Cardiac septum (tissue), 1 donor: ENCODE results near the gene PRKN. TPM values are rescaled to one million over a fixed set of nuclear protein-coding genes. Genes with fewer than 3 reads are reported as not detected.

Source experiments
- DNase-seq: peaks from one replicate; pipeline ENCODE4 v3.0.0-alpha.2; 2020; ENCODE audit warnings: low spot score
- intact Hi-C: fragments of 100-400 bp; cut with DNase I; formaldehyde crosslinking; loops from one replicate; pipeline ENCODE4 v1.14.0; 2022
- total RNA-seq: library from RNA; stranded (reverse); fragmentation: NEBNext Ultra II Directional; extraction: Animal tissue kit (Norgen Biotek cat#: 25700); gene quantifications from one replicate; pipeline ENCODE4 v1.2.1, GENCODE V29; 2021
- donor health status: DM: no; HTN: no; CAD: no.

Gene PRKN
- total RNA-seq, 1 donor from 2014 or later: 23.2 TPM

- DNase-seq: no peak
- intact Hi-C loops: loop anchor here (5.0 to 10.0 kb wide), 3 partner anchors 219 to 639 kb away; no protein-coding TSS in a partner anchor
Observed at GRCh38 chr6:161370880-161371279, 1356.7 kb downstream of the PRKN start.

GRCh38 chr6:161369339-161369738 lies 1358.2 kb downstream of the PRKN start:
- no peak for DNase-seq
- intact Hi-C loops: loop anchor here (5.0 kb wide), 1 partner anchor 67 kb away; no protein-coding TSS in a partner anchor

DNA sequence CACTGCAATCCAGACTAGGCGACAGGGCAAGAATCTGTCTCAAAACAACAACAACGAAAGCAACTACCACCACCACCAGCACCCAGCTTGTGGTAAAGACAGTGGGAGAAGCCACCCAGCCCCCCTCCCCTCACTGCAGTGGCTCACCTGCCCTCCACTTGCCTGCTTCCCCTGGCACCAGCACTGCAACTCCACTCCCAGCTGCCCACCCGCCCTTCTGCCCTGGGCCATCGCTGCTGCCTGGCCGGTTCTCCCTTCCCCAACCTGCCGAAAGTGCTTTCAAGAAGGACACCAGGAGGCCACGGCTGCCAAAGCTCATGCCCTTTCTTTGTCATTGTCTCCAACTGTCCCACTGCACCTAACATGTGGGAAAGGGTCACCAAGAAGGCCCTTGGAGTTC lies 1359.1 kb downstream of the PRKN start:
- DNase-seq: no peak
- intact Hi-C loops: loop anchor here (5.0 kb wide), 1 partner anchor 66 kb away; no protein-coding TSS in a partner anchor

DNA sequence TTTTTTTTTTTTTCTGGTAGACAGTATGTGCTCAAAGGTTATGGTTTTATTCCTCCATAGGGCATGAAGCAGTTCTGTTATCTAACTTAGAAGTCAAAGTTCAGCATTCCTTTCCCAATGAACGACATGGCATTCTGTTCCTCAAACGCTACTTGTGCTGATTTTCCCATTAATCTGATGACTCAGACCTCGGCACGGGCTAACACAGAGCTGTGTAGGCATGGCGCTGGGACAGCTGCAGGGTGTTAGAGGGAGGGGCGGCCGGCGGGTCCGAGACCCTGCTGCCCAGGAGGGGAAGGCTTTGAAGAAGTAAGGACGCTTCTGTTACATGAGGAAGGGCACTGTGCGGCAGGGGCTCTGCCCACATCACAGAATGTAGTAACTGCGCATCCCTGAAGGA lies 1360.1 kb downstream of the PRKN start:
- intact Hi-C loops: loop anchor here (5.0 kb wide), 1 partner anchor 65 kb away; no protein-coding TSS in a partner anchor
- no peak for DNase-seq

- no peak for DNase-seq
- intact Hi-C loops: loop anchor here (5.0 kb wide), 1 partner anchor 64 kb away; no protein-coding TSS in a partner anchor
Observed at GRCh38 chr6:161366301-161366923, 1361.2 kb downstream of the PRKN start.

GRCh38 chr6:161365633-161366032 lies 1361.9 kb downstream of the PRKN start:
- DNase-seq: no peak
- intact Hi-C loops: loop anchor here (5.0 kb wide), 1 partner anchor 63 kb away; no protein-coding TSS in a partner anchor

- DNase-seq: no peak
Observed at GRCh38 chr6:161363286-161363685, 1364.3 kb downstream of the PRKN start.

GRCh38 chr6:161362266-161362665 lies 1365.3 kb downstream of the PRKN start:
- DNase-seq: peak; percentile 36
- intact Hi-C loops: no loop called here

More at GRCh38 chr6:161363286-161363685, 1364.3 kb downstream of the PRKN start:
- intact Hi-C loops: no loop called here

GRCh38 chr6:161361529-161361928 lies 1366.0 kb downstream of the PRKN start:
- DNase-seq: no peak
- intact Hi-C loops: no loop called here

DNA sequence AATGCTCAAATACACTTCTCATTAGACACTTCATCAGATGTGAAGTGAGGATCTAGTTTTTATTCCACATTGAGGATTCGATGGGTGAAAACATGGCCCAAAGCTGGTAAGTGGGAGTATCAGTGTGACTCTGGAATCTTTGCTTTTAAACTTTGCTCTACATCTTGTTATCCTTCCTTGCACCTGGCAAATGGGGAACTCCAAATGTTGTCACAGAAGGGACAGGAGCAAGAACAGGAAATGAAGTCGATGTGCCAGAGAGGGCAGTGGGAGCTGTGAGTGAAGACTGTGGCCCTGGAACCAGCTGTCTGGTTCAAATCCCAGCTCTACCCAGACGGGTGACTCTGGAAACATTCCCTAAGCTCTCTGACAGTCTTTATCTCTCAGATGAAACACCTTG lies 1367.0 kb downstream of the PRKN start:
- intact Hi-C loops: no loop called here
- no peak for DNase-seq

DNA sequence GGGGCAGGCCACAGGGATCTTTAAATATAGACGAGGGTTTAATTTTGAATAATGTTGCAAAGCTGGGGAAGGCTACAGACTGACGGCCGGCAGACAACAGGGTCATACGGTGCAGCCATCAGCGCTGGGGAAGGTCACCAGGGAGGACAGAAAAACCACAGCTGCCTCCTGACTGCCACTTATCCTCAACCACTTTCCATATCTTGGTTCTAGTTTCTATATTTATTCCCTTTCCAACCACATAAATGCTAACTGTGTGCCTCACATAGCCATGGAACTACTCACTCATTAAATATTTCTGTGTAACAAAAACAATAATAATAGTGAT lies 1368.0 kb downstream of the PRKN start:
- intact Hi-C loops: no loop called here
- no peak for DNase-seq

DNA sequence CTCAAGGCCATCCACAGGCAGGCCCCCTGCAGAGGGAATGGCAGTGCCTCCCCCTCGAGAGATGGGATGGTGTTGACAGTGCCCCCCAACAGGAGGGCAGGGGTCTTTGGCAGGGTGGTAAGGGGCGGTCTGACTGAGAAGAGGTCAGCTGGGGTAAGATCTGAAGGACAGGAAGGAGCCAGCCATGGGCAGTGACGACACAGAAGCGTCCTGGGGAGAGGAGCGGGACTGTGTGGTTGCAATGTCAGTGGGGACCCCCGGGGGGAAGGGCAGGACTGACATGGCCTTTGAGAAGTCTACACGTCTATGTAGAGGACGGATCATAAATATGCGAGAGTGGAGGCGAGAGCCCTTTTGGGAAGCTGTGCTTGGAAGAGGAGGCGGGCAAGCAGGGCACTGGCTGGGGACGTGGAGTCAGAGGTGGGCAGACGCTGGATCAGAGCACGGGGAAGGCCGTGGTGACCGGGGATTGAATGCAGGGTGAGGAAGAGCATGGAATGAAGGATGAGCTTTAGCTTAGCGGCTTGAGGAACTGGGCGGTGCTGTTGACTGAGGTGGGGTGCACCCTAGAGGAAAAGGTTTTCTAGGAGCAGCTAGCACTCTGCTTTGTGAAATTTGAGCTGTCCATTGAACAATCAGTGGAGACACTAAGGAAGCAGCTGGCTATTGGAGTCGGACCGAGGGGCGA lies 1371.3 kb downstream of the PRKN start:
- no peak for DNase-seq
- intact Hi-C loops: no loop called here

- intact Hi-C loops: no loop called here
- no peak for DNase-seq
Observed at GRCh38 chr6:161355696-161356095, 1371.9 kb downstream of the PRKN start.

- intact Hi-C loops: no loop called here
- no peak for DNase-seq
Observed at GRCh38 chr6:161354956-161355355, 1372.6 kb downstream of the PRKN start.

DNA sequence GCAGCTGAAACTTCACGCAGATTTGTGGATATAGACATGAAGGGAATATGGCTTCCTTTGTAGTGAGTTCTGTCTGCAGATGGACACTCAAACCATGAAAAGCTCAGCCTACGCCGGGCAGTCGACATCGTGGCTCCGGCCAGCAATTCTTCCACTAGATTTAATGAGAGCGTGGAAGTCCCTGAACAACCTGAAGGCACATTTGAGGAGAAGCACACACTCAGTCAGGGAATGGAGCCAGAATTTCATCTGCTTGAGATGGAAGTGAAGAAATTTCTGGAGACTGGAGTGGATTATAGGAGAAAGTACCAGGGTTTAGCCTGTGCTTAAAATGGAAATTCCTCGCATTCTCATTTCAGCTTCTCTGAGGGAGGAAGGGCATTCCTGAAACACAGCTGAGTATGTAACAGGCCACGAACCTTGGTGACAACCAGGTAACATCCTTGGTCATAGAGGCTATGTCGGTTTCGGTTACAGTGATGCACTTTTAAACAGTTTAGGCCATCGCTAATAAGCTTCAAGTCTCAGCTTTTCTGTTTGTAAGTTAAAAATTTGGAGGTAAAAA lies 1373.2 kb downstream of the PRKN start:
- DNase-seq: no peak
- intact Hi-C loops: no loop called here

GRCh38 chr6:161353208-161353613 lies 1374.4 kb downstream of the PRKN start:
- no peak for DNase-seq
- intact Hi-C loops: no loop called here

DNA sequence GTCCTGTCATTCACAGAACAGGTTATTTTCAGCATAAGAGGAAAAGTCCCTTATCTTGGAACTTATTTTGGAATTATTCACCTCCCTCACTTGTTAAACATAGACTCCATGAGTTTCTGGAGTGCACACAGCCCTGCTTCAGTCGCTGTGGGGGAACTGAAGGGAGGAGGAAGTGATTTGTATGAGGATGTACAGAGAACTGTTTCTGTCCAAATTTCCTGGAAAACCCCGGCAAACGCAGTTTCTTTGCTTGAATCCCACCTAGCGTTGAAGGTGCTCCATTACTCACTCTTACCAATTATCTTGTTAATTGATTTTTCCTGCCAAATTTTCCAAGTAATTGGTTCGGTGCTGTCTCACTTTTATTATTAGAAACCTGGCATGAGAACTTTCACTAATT lies 1375.7 kb downstream of the PRKN start:
- DNase-seq: no peak
- intact Hi-C loops: no loop called here

GRCh38 chr6:161349886-161350285 lies 1377.7 kb downstream of the PRKN start:
- DNase-seq: no peak
- intact Hi-C loops: no loop called here

DNA sequence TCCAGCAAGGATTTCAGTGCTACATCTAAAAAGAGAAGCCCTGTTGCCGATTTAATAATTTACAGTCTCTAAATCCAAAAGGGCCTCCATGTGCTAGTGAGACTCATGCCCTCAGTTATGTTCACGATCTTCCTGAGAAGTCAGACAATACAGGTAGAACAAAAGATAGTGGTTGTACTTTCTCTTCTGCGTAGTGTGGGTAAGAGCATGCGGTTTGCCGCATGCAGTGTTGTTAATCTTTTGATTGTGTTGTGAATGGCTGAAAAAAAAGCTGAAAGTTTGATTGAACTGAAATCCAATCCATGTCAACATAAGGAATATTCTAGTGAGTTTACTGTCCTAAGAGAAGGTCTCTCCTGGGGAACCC lies 1379.0 kb downstream of the PRKN start:
- DNase-seq: no peak
- intact Hi-C loops: no loop called here

DNA sequence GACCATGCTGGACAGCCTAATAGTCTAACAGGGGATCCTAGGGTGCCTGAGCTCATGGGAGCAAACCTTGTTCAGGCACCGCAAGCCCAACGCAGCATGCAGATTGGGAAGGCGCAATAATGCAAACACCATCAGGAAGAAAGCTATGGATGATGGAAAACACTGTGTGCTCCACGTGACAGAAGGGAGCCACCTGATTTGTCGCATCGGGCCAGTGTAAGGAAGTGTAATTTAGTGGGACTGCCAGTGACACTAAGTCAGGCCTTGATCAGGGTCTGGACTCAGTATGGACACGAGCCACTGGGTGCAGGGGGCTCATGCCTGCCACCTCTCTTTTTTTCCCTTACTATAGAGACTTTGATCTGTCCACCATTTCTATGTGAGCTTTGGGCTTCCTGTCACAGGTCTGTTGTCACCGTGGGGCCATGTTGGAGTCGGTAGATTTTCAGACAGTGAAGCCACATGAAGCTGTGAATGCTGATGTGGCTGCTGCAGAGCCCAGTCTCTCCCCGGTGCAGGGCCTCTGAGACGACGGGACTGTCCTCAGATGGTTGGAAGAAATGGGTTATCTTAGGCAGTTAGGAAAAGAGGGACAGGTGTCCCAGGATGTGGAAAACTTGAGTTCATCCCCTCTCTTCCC lies 1379.5 kb downstream of the PRKN start:
- no peak for DNase-seq
- intact Hi-C loops: no loop called here
